Renal pelvis (tissue), 12 donors: Measurements from ENCODE around the gene CDC42SE1. TPM values are rescaled to one million over a fixed set of nuclear protein-coding genes. Genes with fewer than 3 reads are reported as not detected.
A peak's percentile ranks its signal among the peaks of the same experiment; 100 is the strongest.
"Not testable (repeated sequence)": the region's sequence is repeated elsewhere in the genome, so short reads cannot be mapped to it uniquely, and the experiment has no call there.

Source experiments
- DNase-seq: peaks from one replicate; pipeline ENCODE4 v3.0.0-alpha.2; 2013
- long read RNA-seq, 16 experiments: transcript quantifications; one replicate each; lab custom pipeline, GENCODE V29; 2026
- polyA plus RNA-seq, 3 donors: library from polyadenylated mRNA; unstranded; fragments of 120-200 nt; gene quantifications; one replicate each; pipeline ENCODE4 v1.2.1, GENCODE V29; 2013; ENCODE audit not compliant: insufficient read length in 3 of 3

Gene CDC42SE1
- 10 to 100 TPM; 68.5 to 89.0 (median 80.4) TPM for polyA plus RNA-seq
- long read RNA-seq, donor 1, transcript CDC42SE1-201 (5 exons, 3,045 nt), result major isoform, 11 of 14 reads
- long read RNA-seq, donor 1, partial matches to known transcripts, result 0 of 14 reads
- long read RNA-seq, donor 1, other reads (novel, unspliced or antisense), result 0 of 14 reads
- long read RNA-seq, donor 2, transcript CDC42SE1-201 (5 exons, 3,045 nt), result major isoform, 16 of 43 reads
- long read RNA-seq, donor 2, partial matches to known transcripts, result 26 of 43 reads
- long read RNA-seq, donor 2, other reads (novel, unspliced or antisense), result 0 of 43 reads
- long read RNA-seq, donor 3, transcript CDC42SE1-201 (5 exons, 3,045 nt), result major isoform, 14 of 15 reads
- long read RNA-seq, donor 3, partial matches to known transcripts, result 0 of 15 reads
- long read RNA-seq, donor 3, other reads (novel, unspliced or antisense), result 0 of 15 reads
- long read RNA-seq, donor 4, transcript CDC42SE1-201 (5 exons, 3,045 nt), result major isoform, 8 of 166 reads
- long read RNA-seq, donor 4, partial matches to known transcripts, result 158 of 166 reads
- long read RNA-seq, donor 4, other reads (novel, unspliced or antisense), result 0 of 166 reads
- long read RNA-seq, donor 5, transcript CDC42SE1-201 (5 exons, 3,045 nt), result major isoform, 7 of 8 reads
- long read RNA-seq, donor 5, partial matches to known transcripts, result 0 of 8 reads
- long read RNA-seq, donor 5, other reads (novel, unspliced or antisense), result 0 of 8 reads
- long read RNA-seq, donor 6, transcript CDC42SE1-201 (5 exons, 3,045 nt), result major isoform, 5 of 14 reads
- long read RNA-seq, donor 6, partial matches to known transcripts, result 0 of 14 reads
- long read RNA-seq, donor 6, other reads (novel, unspliced or antisense), result 5 of 14 reads
- long read RNA-seq, donor 7, transcript CDC42SE1-201 (5 exons, 3,045 nt), result major isoform, 16 of 193 reads
- long read RNA-seq, donor 7, partial matches to known transcripts, result 174 of 193 reads
- long read RNA-seq, donor 7, other reads (novel, unspliced or antisense), result 0 of 193 reads
- long read RNA-seq, donor 8, partial matches to known transcripts, result 0 of 4 reads
- long read RNA-seq, donor 8, other reads (novel, unspliced or antisense), result 0 of 4 reads
- long read RNA-seq, donor 9, transcript CDC42SE1-201 (5 exons, 3,045 nt), result major isoform, 16 of 80 reads
- long read RNA-seq, donor 9, partial matches to known transcripts, result 0 of 80 reads
- long read RNA-seq, donor 9, other reads (novel, unspliced or antisense), result 59 of 80 reads
- long read RNA-seq, donor 10, transcript CDC42SE1-201 (5 exons, 3,045 nt), result major isoform, 5 of 162 reads
- long read RNA-seq, donor 10, partial matches to known transcripts, result 149 of 162 reads
- long read RNA-seq, donor 10, other reads (novel, unspliced or antisense), result 0 of 162 reads
- long read RNA-seq, donor 11, transcript CDC42SE1-201 (5 exons, 3,045 nt), result major isoform, 8 of 10 reads
- long read RNA-seq, donor 11, partial matches to known transcripts, result 0 of 10 reads
- long read RNA-seq, donor 11, other reads (novel, unspliced or antisense), result 0 of 10 reads
- long read RNA-seq, donor 12, transcript CDC42SE1-201 (5 exons, 3,045 nt), result major isoform, 20 of 109 reads
- long read RNA-seq, donor 12, partial matches to known transcripts, result 79 of 109 reads
- long read RNA-seq, donor 12, other reads (novel, unspliced or antisense), result 7 of 109 reads
- long read RNA-seq, donor 13, partial matches to known transcripts, result 11 of 32 reads
- long read RNA-seq, donor 13, other reads (novel, unspliced or antisense), result 18 of 32 reads
- long read RNA-seq, donor 14, result 0 reads
- long read RNA-seq, donor 15, transcript CDC42SE1-201 (5 exons, 3,045 nt), result major isoform, 17 of 119 reads
- long read RNA-seq, donor 15, partial matches to known transcripts, result 98 of 119 reads
- long read RNA-seq, donor 15, other reads (novel, unspliced or antisense), result 0 of 119 reads
- long read RNA-seq, donor 16, transcript CDC42SE1-201 (5 exons, 3,045 nt), result major isoform, 16 of 202 reads
- long read RNA-seq, donor 16, transcript CDC42SE1-207 (6 exons, 3,181 nt), result minor isoform, 6 of 202 reads
- long read RNA-seq, donor 16, partial matches to known transcripts, result 180 of 202 reads
- long read RNA-seq, donor 16, other reads (novel, unspliced or antisense), result 0 of 202 reads

GRCh38 chr1:151059109-151060006 lies at the start of gene CDC42SE1:
TSS of gene CDC42SE1 (minus strand) at chr1:151059622. CDS start at chr1:151055730, 3,892 bp downstream.
- DNase-seq, result peak; percentile 89

DNA sequence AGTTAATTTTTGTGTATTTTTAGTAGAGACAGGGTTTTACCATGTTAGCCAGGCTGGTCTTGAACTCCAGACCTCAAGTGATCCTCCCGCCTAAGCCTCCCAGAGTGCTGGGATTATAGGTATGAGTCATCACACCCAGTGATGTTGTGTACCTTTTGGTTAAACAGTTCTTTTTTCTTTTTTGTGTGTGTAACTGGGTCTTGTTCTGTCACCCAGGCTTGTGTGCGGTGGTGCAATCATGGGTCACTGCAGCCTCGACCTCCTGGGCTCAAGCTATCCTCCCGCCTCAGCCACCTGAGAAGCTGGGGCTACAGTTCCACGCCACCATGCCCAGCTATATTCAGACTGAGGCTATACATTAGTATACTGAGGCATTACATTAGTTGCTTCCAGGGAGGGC lies 48.9 kb upstream of the CDC42SE1 start:
- no peak for DNase-seq

DNA sequence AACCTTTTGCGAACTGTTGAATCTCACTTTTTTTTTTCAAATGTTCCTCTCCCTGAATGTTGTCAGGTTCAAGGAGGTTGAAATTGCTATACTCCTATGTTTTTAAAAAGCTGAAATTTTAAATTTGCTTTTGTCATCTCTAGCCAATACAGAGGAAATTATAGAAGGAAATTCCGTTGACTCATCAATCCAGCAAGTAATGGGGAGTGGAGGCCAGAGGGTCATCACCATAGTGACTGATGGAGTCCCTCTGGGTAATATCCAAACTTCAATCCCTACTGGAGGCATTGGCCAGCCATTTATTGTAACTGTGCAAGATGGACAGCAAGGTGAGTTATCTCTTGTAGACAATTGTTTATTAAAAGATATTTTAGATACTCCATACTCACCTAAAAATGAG lies 47.5 kb upstream of the CDC42SE1 start:
- no peak for DNase-seq

GRCh38 chr1:151104630-151105029 lies 45.2 kb upstream of the CDC42SE1 start:
- DNase-seq, result no peak

- no peak for DNase-seq
Measured at GRCh38 chr1:151098126-151098525, 38.7 kb upstream of the CDC42SE1 start.

- DNase-seq, result not testable (repeated sequence)
Measured at GRCh38 chr1:151097426-151097825, 38.0 kb upstream of the CDC42SE1 start.

DNA sequence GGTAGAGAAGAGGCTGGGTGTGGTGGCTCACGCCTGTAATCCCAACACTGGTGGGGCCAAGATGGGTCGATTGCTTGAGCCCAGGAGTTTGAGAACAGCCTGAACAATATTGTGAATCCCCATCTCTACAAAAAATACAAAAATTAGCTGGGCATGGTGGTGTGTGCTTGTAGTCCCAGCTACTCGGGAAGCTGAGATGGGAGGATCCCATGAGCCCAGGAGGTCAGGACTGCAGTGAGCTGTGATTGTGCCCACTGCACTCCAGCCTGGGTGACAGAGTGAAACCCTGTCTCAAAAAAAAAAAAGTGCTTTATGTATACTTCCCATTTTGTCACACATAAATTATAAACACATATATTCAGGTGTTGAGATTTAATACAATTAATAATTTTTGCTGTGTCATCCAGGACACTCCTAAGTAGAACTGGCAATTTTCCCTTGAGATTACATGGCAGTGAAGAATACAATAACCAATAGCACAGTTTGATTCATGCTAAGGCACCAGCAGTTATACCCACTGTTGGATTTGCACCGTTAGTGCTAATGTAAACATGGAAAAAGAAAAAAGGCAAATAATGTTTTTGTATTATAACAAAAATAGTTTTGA lies 26.6 kb upstream of the CDC42SE1 start:
- DNase-seq, result no peak

DNA sequence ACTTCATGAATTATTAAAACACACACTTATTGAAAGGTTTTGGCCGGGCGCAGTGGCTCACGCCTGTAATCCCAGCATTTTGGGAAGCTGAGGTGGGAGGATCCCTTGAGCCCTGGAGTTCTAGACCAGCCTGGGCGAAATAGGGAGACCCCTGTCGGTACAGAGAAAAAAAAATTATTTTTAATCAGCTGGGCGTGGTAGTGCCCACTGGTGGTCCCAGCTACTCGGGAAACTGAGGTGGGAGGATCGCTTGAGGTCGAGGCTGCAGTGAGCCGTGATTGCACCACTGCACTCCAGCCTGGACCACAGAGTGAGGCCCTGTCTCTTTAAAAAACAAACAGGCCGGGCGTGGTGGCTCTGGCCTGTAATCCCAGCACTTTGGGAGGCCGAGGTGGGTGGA lies 12.8 kb upstream of the CDC42SE1 start:
- DNase-seq, result no peak

GRCh38 chr1:151070474-151071276 lies 11.3 kb upstream of the CDC42SE1 start, which contains the start of gene GABPB2:
TSS of gene GABPB2 (plus strand) at chr1:151070761. CDS start at chr1:151088190, 17,429 bp downstream.
- DNase-seq, result peak; percentile 92

GRCh38 chr1:151069103-151069486 lies 9.7 kb upstream of the CDC42SE1 start:
- DNase-seq, result no peak

DNA sequence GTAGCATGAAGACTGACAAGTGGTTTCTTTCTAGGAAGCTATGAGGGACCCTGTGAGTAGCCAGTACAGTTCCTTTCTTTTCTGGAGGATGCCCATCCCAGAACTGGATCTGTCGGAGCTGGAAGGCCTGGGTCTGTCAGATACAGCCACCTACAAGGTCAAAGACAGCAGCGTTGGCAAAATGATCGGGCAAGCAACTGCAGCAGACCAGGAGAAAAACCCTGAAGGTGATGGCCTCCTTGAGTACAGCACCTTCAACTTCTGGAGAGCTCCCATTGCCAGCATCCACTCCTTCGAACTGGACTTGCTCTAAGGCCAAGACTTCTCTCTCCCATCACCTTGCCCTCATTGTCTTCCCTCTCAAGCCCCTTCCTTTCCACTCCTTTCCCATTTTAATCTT lies 7.8 kb upstream of the CDC42SE1 start:
- DNase-seq, result no peak

- DNase-seq, result no peak
Measured at GRCh38 chr1:151065089-151065645, 5.7 kb upstream of the CDC42SE1 start.

DNA sequence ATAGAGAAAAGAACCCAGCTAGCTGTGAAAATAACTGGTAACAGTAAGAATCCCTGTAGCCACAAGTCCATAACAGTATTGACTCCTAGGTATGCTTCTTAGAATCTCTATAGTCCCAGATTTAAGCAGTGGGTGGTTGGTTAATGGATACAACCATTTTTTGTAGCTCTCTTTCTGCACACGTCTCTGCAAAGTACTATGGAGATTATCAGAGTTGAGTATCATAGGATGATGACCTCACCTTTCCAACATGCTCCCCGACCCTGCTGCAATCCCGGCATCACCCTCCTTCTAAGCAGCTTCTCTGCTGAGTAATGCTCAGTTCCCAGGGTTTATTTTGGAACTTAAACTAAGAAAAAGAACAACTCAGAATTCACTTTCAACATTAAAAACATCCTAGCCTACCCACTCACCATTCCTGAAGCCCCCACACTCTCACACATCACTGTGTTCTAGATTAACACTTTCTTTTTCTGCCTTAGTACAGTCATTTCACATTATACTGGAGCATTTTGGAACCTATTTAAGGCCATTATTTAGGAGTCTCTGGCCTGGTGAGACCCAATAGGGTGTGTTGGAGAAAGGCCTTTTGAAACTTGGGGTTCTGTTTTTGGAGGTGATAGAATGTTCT lies 3.4 kb upstream of the CDC42SE1 start:
- no peak for DNase-seq

DNA sequence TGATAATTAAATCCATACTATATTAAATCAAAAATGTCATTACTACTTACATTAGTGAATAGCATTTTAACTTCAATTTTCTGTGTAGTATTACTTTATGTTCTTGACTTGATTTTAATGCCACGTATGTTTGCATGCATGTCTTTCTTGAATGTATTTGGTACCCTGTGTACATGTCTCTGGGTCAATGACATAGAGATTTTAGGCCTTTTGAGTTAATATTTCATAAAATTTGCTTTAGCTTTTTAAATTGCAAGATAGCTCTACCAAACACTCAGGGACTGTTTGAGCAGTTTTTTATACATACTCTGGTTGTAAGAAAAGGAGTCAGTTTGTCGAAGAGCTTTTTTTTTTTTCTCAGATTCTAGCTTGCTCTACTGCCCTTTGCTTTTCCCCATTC lies 2.3 kb upstream of the CDC42SE1 start:
- DNase-seq, result no peak

GRCh38 chr1:151060657-151061421 lies 1.4 kb upstream of the CDC42SE1 start:
- DNase-seq, result no peak
